GM23338 (cell line): ENCODE results near the gene ARL15. TPM values are rescaled to one million over a fixed set of nuclear protein-coding genes. Genes with fewer than 3 reads are reported as not detected.

Experiments
- ATAC-seq: fragments of 200-7000 bp; cut with Tn5 transposase; 3 replicates; pipeline ENCODE4 v1.9.1; 2020
- DNase-seq: peaks from one replicate; pipeline ENCODE4 v3.0.0-alpha.2; 2015; ENCODE audit warnings: low spot score
- H2AFZ ChIP-seq: fragments of 200-600 bp; sonication (generic); 2 replicates; pipeline ENCODE4 v1.8.0; 2016; ENCODE audit warnings: antibody characterized with exemption, mild to moderate bottlenecking, moderate library complexity
- H3F3A ChIP-seq: fragments of 200-600 bp; sonication (generic); replicated peaks from 2 replicates; pipeline ENCODE4 v1.8.0; 2017; ENCODE audit warnings: antibody characterized with exemption, mixed run types, low read depth
- H3K27ac ChIP-seq: fragments of 200-600 bp; sonication (generic); 2 replicates; pipeline ENCODE4 v1.6.1; 2016; ENCODE audit warnings: low read depth
- H3K27me3 ChIP-seq: fragments of 200-600 bp; sonication (generic); 2 replicates; pipeline ENCODE4 v1.8.0; 2016; ENCODE audit warnings: mild to moderate bottlenecking, mixed run types, moderate library complexity; ENCODE audit not compliant: insufficient read depth
- H3K36me3 ChIP-seq: fragments of 200-600 bp; sonication (generic); 2 replicates; pipeline ENCODE4 v1.8.0; 2016; ENCODE audit warnings: mild to moderate bottlenecking; ENCODE audit not compliant: insufficient read depth
- H3K4me1 ChIP-seq: fragments of 200-600 bp; sonication (generic); 2 replicates; pipeline ENCODE4 v1.8.0; 2016; ENCODE audit warnings: mild to moderate bottlenecking, moderate library complexity; ENCODE audit not compliant: insufficient read depth
- H3K4me2 ChIP-seq: fragments of 200-600 bp; sonication (generic); 2 replicates; pipeline ENCODE4 v1.7.1; 2017; ENCODE audit warnings: mixed run types
- H3K4me3 ChIP-seq: fragments of 200-600 bp; sonication (generic); 2 replicates; pipeline ENCODE4 v1.6.1; 2016; ENCODE audit warnings: mixed run types
- H3K79me2 ChIP-seq: fragments of 200-600 bp; sonication (generic); replicated peaks from 2 replicates; pipeline ENCODE4 v1.8.0; 2017; ENCODE audit warnings: mild to moderate bottlenecking; ENCODE audit not compliant: insufficient read depth
- H3K9me2 ChIP-seq: fragments of 200-600 bp; sonication (generic); 2 replicates; pipeline ENCODE4 v1.8.0; 2017; ENCODE audit not compliant: insufficient read depth
- H4K20me1 ChIP-seq: fragments of 200-600 bp; sonication (generic); replicated peaks from 2 replicates; pipeline ENCODE4 v1.8.0; 2017; ENCODE audit warnings: mild to moderate bottlenecking; ENCODE audit not compliant: insufficient read depth
- H3K27ac Mint-ChIP-seq: 2 replicates; pipeline ENCODE4 v1.8.0; 2020; ENCODE audit warnings: inconsistent platforms, mild to moderate bottlenecking, moderate library complexity, mixed read lengths
- H3K27me3 Mint-ChIP-seq: 3 replicates; pipeline ENCODE4 v1.8.0; 2022; ENCODE audit warnings: low read depth, mild to moderate bottlenecking, moderate library complexity, mixed read lengths, inconsistent platforms; ENCODE audit not compliant: insufficient read depth, poor library complexity
- H3K36me3 Mint-ChIP-seq: 3 replicates; pipeline ENCODE4 v1.8.0; 2021; ENCODE audit warnings: low read depth, mild to moderate bottlenecking, inconsistent platforms, moderate library complexity, mixed read lengths
- H3K4me1 Mint-ChIP-seq: 3 replicates; pipeline ENCODE4 v1.8.0; 2020; ENCODE audit warnings: mild to moderate bottlenecking, inconsistent platforms, mixed read lengths
- H3K4me3 Mint-ChIP-seq: 3 replicates; pipeline ENCODE4 v1.8.0; 2021; ENCODE audit warnings: moderate library complexity, mild to moderate bottlenecking, inconsistent platforms, mixed read lengths
- H3K9me3 Mint-ChIP-seq: 3 replicates; pipeline ENCODE4 v1.8.0; 2020; ENCODE audit warnings: moderate library complexity, mild to moderate bottlenecking, inconsistent platforms, mixed read lengths
- CREB1 ChIP-seq: fragments of 250-450 bp; sonication (Bioruptor Pico); IDR thresholded peaks from 2 replicates; pipeline ENCODE4 v1.5.0; 2020; ENCODE audit warnings: low read depth, mild to moderate bottlenecking, moderate library complexity
- CTCF ChIP-seq, 2 experiments: fragments of 200-600 bp in 1 of 2; sonication (generic) in 1 of 2; conservative IDR thresholded peaks; 2 replicates each; pipeline versions ENCODE4 v1.5.1 to v1.6.1; 2016 to 2017; ENCODE audit warnings: antibody characterized with exemption in 2 of 2, low read depth in 2 of 2, mild to moderate bottlenecking in 2 of 2, moderate library complexity in 1 of 2
- ETS1 ChIP-seq: IDR thresholded peaks from 2 replicates; pipeline ENCODE4 v1.6.1; 2016; ENCODE audit warnings: antibody characterized with exemption
- EZH2 ChIP-seq: fragments of 200-600 bp; sonication (generic); IDR thresholded peaks from one replicate; pipeline ENCODE4 v1.8.0; 2017; ENCODE audit warnings: antibody characterized with exemption, mild to moderate bottlenecking, low read depth; ENCODE audit not compliant: unreplicated experiment
- EZH2phosphoT487 ChIP-seq: fragments of 200-600 bp; sonication (generic); IDR thresholded peaks from one replicate; pipeline ENCODE4 v1.8.1; 2018; ENCODE audit warnings: antibody characterized with exemption; ENCODE audit not compliant: unreplicated experiment
- JUNB ChIP-seq: IDR thresholded peaks from one replicate; pipeline ENCODE4 v1.6.1; 2016; ENCODE audit warnings: antibody characterized with exemption; ENCODE audit not compliant: unreplicated experiment
- NANOG ChIP-seq: IDR thresholded peaks from 2 replicates; pipeline ENCODE4 v1.6.1; 2016; ENCODE audit warnings: antibody characterized with exemption, borderline replicate concordance
- POLR2AphosphoS5 ChIP-seq: IDR thresholded peaks from 2 replicates; pipeline ENCODE4 v1.6.1; 2016; ENCODE audit warnings: antibody characterized with exemption, low read depth
- REST ChIP-seq: IDR thresholded peaks from one replicate; pipeline ENCODE4 v1.6.1; 2018; ENCODE audit warnings: antibody characterized with exemption; ENCODE audit not compliant: unreplicated experiment
- STAT1 ChIP-seq: IDR thresholded peaks from one replicate; pipeline ENCODE4 v1.6.1; 2016; ENCODE audit warnings: antibody characterized with exemption; ENCODE audit not compliant: unreplicated experiment
- ZNF114 ChIP-seq: fragments of 250-450 bp; sonication (Bioruptor Pico); IDR thresholded peaks from 2 replicates; pipeline ENCODE4 v1.5.0; 2020; ENCODE audit warnings: mild to moderate bottlenecking, moderate library complexity
- ZNF331 ChIP-seq: fragments of 250-450 bp; sonication (Bioruptor Pico); IDR thresholded peaks from 2 replicates; pipeline ENCODE4 v1.5.0; 2020; ENCODE audit warnings: low read depth, mild to moderate bottlenecking, moderate library complexity
- ZNF462 ChIP-seq: fragments of 250-450 bp; sonication (Bioruptor Pico); IDR thresholded peaks from 2 replicates; pipeline ENCODE4 v1.5.0; 2020; ENCODE audit warnings: mild to moderate bottlenecking, moderate library complexity
- polyA plus RNA-seq: library from polyadenylated mRNA; unstranded; fragments of >200 nt; fragmentation: Nextera tagmentation; extraction: Ambion mirVana; gene quantifications from 2 replicates; pipeline ENCODE4 v1.2.1, GENCODE V29; 2016
- total RNA-seq: library from RNA; depleted of rRNA; stranded (reverse); fragments of >200 nt; shearing (Covaris generic); gene quantifications from 2 replicates; pipeline ENCODE4 v1.2.3, GENCODE V29; 2014

The ARL15 gene
- total and polyA plus RNA-seq, 2 experiments from 2014 or later: 13.0 to 54.0 TPM

GRCh38 chr5:54160329-54160728 lies 150.0 kb downstream of the ARL15 start:
- no peaks in the 10 kb centered on the region for H4K20me1 ChIP-seq
- no peak overlapping the region for H2AFZ ChIP-seq
- no peaks in the 10 kb centered on the region for H3F3A ChIP-seq
- no peaks in the 10 kb centered on the region for H3K9me3 Mint-ChIP-seq
- H3K27me3 ChIP-seq: no peaks in the 10 kb centered on the region
- no peak overlapping the region for H3K4me3 Mint-ChIP-seq
- ATAC-seq (no peak), DNase-seq (no peak)
- H3K36me3 ChIP-seq: no peaks in the 10 kb centered on the region
- H3K9me2 ChIP-seq: no peaks in the 10 kb centered on the region
- H3K4me3 ChIP-seq: no peak overlapping the region
- no peaks in the 10 kb centered on the region for H3K4me1 Mint-ChIP-seq
- H3K4me2 ChIP-seq: no peak overlapping the region
- no peaks in the 10 kb centered on the region for H3K27me3 Mint-ChIP-seq
- H3K36me3 Mint-ChIP-seq: no peaks in the 10 kb centered on the region
- H3K4me1 ChIP-seq: no peaks in the 10 kb centered on the region
- no peak overlapping the region for H3K27ac ChIP-seq
- H3K79me2 ChIP-seq: no peaks in the 10 kb centered on the region
- no peak overlapping the region for H3K27ac Mint-ChIP-seq
- TF ChIP-seq ZNF462 (CRISPR knock-in tag) (no peak), STAT1 (no peak), CREB1 (CRISPR knock-in tag) (no peak), NANOG (no peak), CTCF (conservative IDR thresholded peaks at IDR 0.05; ENCODE audit: low read depth in 2 of 2) (no peak), EZH2phosphoT487 (no peak), ZNF114 (no peak), REST (no peak), POLR2AphosphoS5 (no peak), ZNF331 (CRISPR knock-in tag) (no peak), JUNB (no peak), ETS1 (no peak), EZH2 (no peak)
